ENCODE measurements around the gene ISY1.

ISY1 gene

GRCh38 chr3:129085165-129085715 is 75.6 kb downstream of the ISY1 start:
- DNase-seq: no peak

- DNase-seq: no peak
Observed at GRCh38 chr3:129084501-129084900, 76.4 kb downstream of the ISY1 start.

GRCh38 chr3:129082026-129082425 is 78.8 kb downstream of the ISY1 start:
- no peak for DNase-seq

GRCh38 chr3:129081503-129081902 is 79.4 kb downstream of the ISY1 start:
- no peak for DNase-seq

- DNase-seq: no peak
Observed at GRCh38 chr3:129078510-129078909, 82.4 kb downstream of the ISY1 start.
